Endodermal cell (in vitro differentiated cells): ENCODE data around the gene BICD2. TPM values are rescaled to one million over a fixed set of nuclear protein-coding genes. Genes with fewer than 3 reads are reported as not detected.
A peak's percentile ranks its signal among the peaks of the same experiment; 100 is the strongest.

Source experiments
- DNase-seq: peaks from one replicate; pipeline ENCODE4 v3.0.0-alpha.2; 2017
- H3K27ac ChIP-seq: 2 replicates; pipeline ENCODE4 v1.5.1; 2013; ENCODE audit warnings: mild to moderate bottlenecking, low read depth, low read length, moderate library complexity
- H3K27me3 ChIP-seq: 2 replicates; pipeline ENCODE4 v1.6.1; 2013; ENCODE audit warnings: mild to moderate bottlenecking, low read length, moderate library complexity; ENCODE audit not compliant: insufficient read depth, control insufficient read depth, poor library complexity, severe bottlenecking
- H3K36me3 ChIP-seq: 2 replicates; pipeline ENCODE4 v1.7.0; 2013; ENCODE audit warnings: mild to moderate bottlenecking, low read length, moderate library complexity; ENCODE audit not compliant: control insufficient read depth, insufficient read depth
- H3K4me1 ChIP-seq: one replicate; pipeline ENCODE4 v1.7.0; 2013; ENCODE audit warnings: low read length; ENCODE audit not compliant: control insufficient read depth, insufficient read depth
- H3K4me3 ChIP-seq: 2 replicates; pipeline ENCODE4 v1.5.1; 2013; ENCODE audit warnings: mild to moderate bottlenecking, low read length, moderate library complexity
- H3K9ac ChIP-seq: 2 replicates; pipeline ENCODE4 v1.6.1; 2013; ENCODE audit warnings: mild to moderate bottlenecking, low read length, moderate library complexity; ENCODE audit not compliant: poor library complexity, severe bottlenecking; ENCODE audit errors: extremely low read depth
- H3K9me3 ChIP-seq: 2 replicates; pipeline ENCODE4 v1.6.1; 2013; ENCODE audit warnings: mild to moderate bottlenecking, low read length, moderate library complexity; ENCODE audit not compliant: control insufficient read depth
- H3K27ac Mint-ChIP-seq: 2 replicates; pipeline ENCODE4 v1.8.0; 2020; ENCODE audit warnings: mixed read lengths
- H3K27me3 Mint-ChIP-seq: 2 replicates; pipeline ENCODE4 v1.8.0; 2021; ENCODE audit warnings: mild to moderate bottlenecking, mixed read lengths; ENCODE audit not compliant: insufficient read depth
- H3K36me3 Mint-ChIP-seq: 2 replicates; pipeline ENCODE4 v1.8.0; 2020; ENCODE audit warnings: low read depth, mixed read lengths
- H3K4me1 Mint-ChIP-seq: 2 replicates; pipeline ENCODE4 v1.8.0; 2020; ENCODE audit warnings: mixed read lengths
- H3K4me3 Mint-ChIP-seq: 2 replicates; pipeline ENCODE4 v1.8.0; 2020; ENCODE audit warnings: mild to moderate bottlenecking, moderate library complexity, mixed read lengths
- H3K9me3 Mint-ChIP-seq: 2 replicates; pipeline ENCODE4 v1.8.0; 2020; ENCODE audit warnings: mild to moderate bottlenecking, mixed read lengths
- CTCF ChIP-seq: fragments of 200-600 bp; sonication (generic); conservative IDR thresholded peaks from 2 replicates; pipeline ENCODE4 v1.5.0; 2021; ENCODE audit warnings: antibody characterized with exemption, mild to moderate bottlenecking
- WGBS, 2 experiments: methylation state at CpG; one replicate each; pipeline versions ENCODE4 v1.1.5 to v1.1.7; 2013; ENCODE audit warnings: missing lambda C conversion rate in 2 of 2, mixed read lengths in 1 of 2; ENCODE audit not compliant: insufficient coverage in 1 of 2, insufficient read length in 1 of 2; 5-methylcytosine and 5-hydroxymethylcytosine counted together
- total RNA-seq, 2 donors: library from RNA; stranded (reverse); fragmentation: NEBNext Ultra II Directional in 1 of 2; extraction: Animal tissue kit (Norgen Biotek cat#: 25700) in 1 of 2; gene quantifications; 2 replicates in 1 of 2; 3 replicates in 1 of 2; pipeline ENCODE4 v1.2.1, GENCODE V29; 2021

Gene BICD2
- total RNA-seq, 2 donors from 2014 or later = 20.7 to 20.9 TPM

GRCh38 chr9:92724528-92725265 lies 39.9 kb downstream of the BICD2 start:
- H3K27me3 ChIP-seq = no peaks in the 10 kb centered on the region
- H3K36me3 Mint-ChIP-seq = peaks cover 41% of the 10 kb centered on the region
- H3K9ac ChIP-seq = no peak overlapping the region
- WGBS, 2 experiments = 94% methylated on average over 5 to 10 of the region's 10 CpGs
- no peaks in the 10 kb centered on the region for H3K4me1 Mint-ChIP-seq
- no peaks in the 10 kb centered on the region for H3K9me3 ChIP-seq
- TF ChIP-seq CTCF = no peak
- peak; percentile 38 for DNase-seq
- peak overlapping the region; percentile 6 for H3K27ac Mint-ChIP-seq
- no peaks in the 10 kb centered on the region for H3K9me3 Mint-ChIP-seq
- H3K27ac ChIP-seq = peak overlapping the region; percentile 16
- no peaks in the 10 kb centered on the region for H3K27me3 Mint-ChIP-seq
- H3K4me3 Mint-ChIP-seq = no peak overlapping the region
- H3K4me1 ChIP-seq = no peaks in the 10 kb centered on the region
- H3K36me3 ChIP-seq = peaks cover 45% of the 10 kb centered on the region
- no peak overlapping the region for H3K4me3 ChIP-seq

- Mint-ChIP-seq H3K4me1 (no peaks in the 10 kb centered on the region), H3K27ac (peak overlapping the region; percentile 6), H3K9me3 (no peaks in the 10 kb centered on the region), H3K4me3 (no peak overlapping the region), H3K36me3 (peaks cover 45% of the 10 kb centered on the region), H3K27me3 (no peaks in the 10 kb centered on the region)
- no peaks in the 10 kb centered on the region for H3K9me3 ChIP-seq
- H3K9ac ChIP-seq = no peak overlapping the region
- no peak overlapping the region for H3K4me3 ChIP-seq
- H3K4me1 ChIP-seq = no peaks in the 10 kb centered on the region
- H3K27me3 ChIP-seq = no peaks in the 10 kb centered on the region
- H3K36me3 ChIP-seq = peaks cover 43% of the 10 kb centered on the region
- WGBS, 2 experiments = 86 to 87% methylated on average over 6 to 9 of the region's 9 CpGs
- TF ChIP-seq CTCF = no peak
- H3K27ac ChIP-seq = peak overlapping the region; percentile 70
- no peak for DNase-seq
Observed at GRCh38 chr9:92723801-92724323, 40.8 kb downstream of the BICD2 start.

GRCh38 chr9:92723299-92723625 lies 41.4 kb downstream of the BICD2 start:
- H3K27me3 ChIP-seq = no peaks in the 10 kb centered on the region
- no peak for DNase-seq
- peaks cover 43% of the 10 kb centered on the region for H3K36me3 ChIP-seq
- no peaks in the 10 kb centered on the region for H3K9me3 ChIP-seq
- H3K4me1 ChIP-seq = no peaks in the 10 kb centered on the region
- H3K27ac ChIP-seq = peak overlapping the region; percentile 70
- no peak for TF ChIP-seq CTCF
- H3K4me3 ChIP-seq = no peak overlapping the region
- no peaks in the 10 kb centered on the region for H3K9me3 Mint-ChIP-seq
- no peak overlapping the region for H3K27ac Mint-ChIP-seq
- WGBS, 2 experiments = 93 to 100% methylated on average over 1 to 3 of the region's 3 CpGs
- H3K36me3 Mint-ChIP-seq = peaks cover 44% of the 10 kb centered on the region
- H3K9ac ChIP-seq = no peak overlapping the region
- no peak overlapping the region for H3K4me3 Mint-ChIP-seq
- H3K27me3 Mint-ChIP-seq = no peaks in the 10 kb centered on the region
- H3K4me1 Mint-ChIP-seq = no peaks in the 10 kb centered on the region
